ENCODE measurements around the gene ZNF605.

The ZNF605 gene

GRCh38 chr12:132899033-132899432 lies 57.1 kb downstream of the ZNF605 start:
- TF ChIP-seq TAF1 (IDR thresholded peaks at IDR 0.05; ENCODE audit: borderline replicate concordance, insufficient read depth, low read length) = no peak
- no peak for TF ChIP-seq POLR2AphosphoS5 (IDR thresholded peaks at IDR 0.05; ENCODE audit: low read depth, low read length)
- no peak for TF ChIP-seq REST (IDR thresholded peaks at IDR 0.05; ENCODE audit: insufficient read depth in 1 of 2, low read depth in 2 of 2, low read length in 2 of 2)
- no peak for TF ChIP-seq FOXP2 (optimal IDR thresholded peaks at IDR 0.05; ENCODE audit: borderline replicate concordance, extremely low read depth, extremely low read length, insufficient read depth)
- no peak for TF ChIP-seq SIN3A (IDR thresholded peaks at IDR 0.05; ENCODE audit: borderline replicate concordance, insufficient read depth, low read length)

- TF ChIP-seq FOXP2 (optimal IDR thresholded peaks at IDR 0.05; ENCODE audit: borderline replicate concordance, extremely low read depth, extremely low read length, insufficient read depth) = no peak
- no peak for TF ChIP-seq SIN3A (IDR thresholded peaks at IDR 0.05; ENCODE audit: borderline replicate concordance, insufficient read depth, low read length)
- no peak for TF ChIP-seq REST (IDR thresholded peaks at IDR 0.05; ENCODE audit: insufficient read depth in 1 of 2, low read depth in 2 of 2, low read length in 2 of 2)
- no peak for TF ChIP-seq TAF1 (IDR thresholded peaks at IDR 0.05; ENCODE audit: borderline replicate concordance, insufficient read depth, low read length)
- TF ChIP-seq POLR2AphosphoS5 (IDR thresholded peaks at IDR 0.05; ENCODE audit: low read depth, low read length) = no peak
These were observed 67.3 kb downstream of the ZNF605 start for GRCh38 chr12:132888852-132889251.

GRCh38 chr12:132887513-132888351 lies 68.4 kb downstream of the ZNF605 start, which contains the start of gene CHFR:
TSS of gene CHFR (minus strand) at chr12:132887605. CDS start at chr12:132887328, 277 bp downstream.
- TF ChIP-seq SIN3A (IDR thresholded peaks at IDR 0.05; ENCODE audit: borderline replicate concordance, insufficient read depth, low read length) (peak; percentile 93; the same call in 1 of the 2 replicates), TAF1 (IDR thresholded peaks at IDR 0.05; ENCODE audit: borderline replicate concordance, insufficient read depth, low read length) (peak; percentile 60; the same call in 1 of the 2 replicates), REST (IDR thresholded peaks at IDR 0.05; ENCODE audit: insufficient read depth in 1 of 2, low read depth in 2 of 2, low read length in 2 of 2) (no peak), POLR2AphosphoS5 (IDR thresholded peaks at IDR 0.05; ENCODE audit: low read depth, low read length) (peak; percentile 64; the same call in 1 of the 2 replicates), FOXP2 (optimal IDR thresholded peaks at IDR 0.05; ENCODE audit: borderline replicate concordance, extremely low read depth, extremely low read length, insufficient read depth) (no peak)

GRCh38 chr12:132886529-132887477 lies 69.3 kb downstream of the ZNF605 start:
- TF ChIP-seq REST (IDR thresholded peaks at IDR 0.05; ENCODE audit: insufficient read depth in 1 of 2, low read depth in 2 of 2, low read length in 2 of 2) = no peak
- no peak for TF ChIP-seq FOXP2 (optimal IDR thresholded peaks at IDR 0.05; ENCODE audit: borderline replicate concordance, extremely low read depth, extremely low read length, insufficient read depth)
- TF ChIP-seq SIN3A (IDR thresholded peaks at IDR 0.05; ENCODE audit: borderline replicate concordance, insufficient read depth, low read length) = no peak

Measured in PFSK-1 (cell line).